ENCODE measurements around the gene SELENOK. TPM values are rescaled to one million over a fixed set of nuclear protein-coding genes. Genes with fewer than 3 reads are reported as not detected.

SELENOK gene
- total and polyA plus RNA-seq, 2 of the 13 experiments (the other 11 are each of a cell fraction or from before 2014, with no cell fraction given): 67.0 to 81.0 TPM

DNA sequence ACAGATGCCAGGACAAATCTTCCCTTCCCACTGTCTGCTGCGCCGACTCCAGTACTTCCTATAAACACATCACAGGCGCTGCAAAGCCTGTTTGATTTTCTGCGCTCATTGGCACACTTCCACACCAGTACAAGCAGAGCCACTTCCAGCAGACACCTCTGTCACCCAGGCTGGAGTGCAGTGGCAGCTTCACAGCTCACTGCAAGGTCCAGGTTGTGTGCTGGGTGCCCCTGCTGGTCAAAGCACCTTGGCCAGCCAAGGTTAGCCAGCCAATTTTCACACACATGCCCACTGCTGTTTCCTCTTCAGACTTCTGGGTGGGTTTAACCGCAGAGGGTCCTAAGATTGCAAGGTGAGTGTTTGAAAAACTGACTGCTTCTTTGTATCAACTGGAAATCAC is 50.4 kb downstream of the SELENOK start:
- Histone ChIP-seq H3K79me2 (ENCODE audit: insufficient read depth, low read length) (peaks cover 82% of the 10 kb centered on the region), H4K20me1 (ENCODE audit: insufficient read depth, low read length) (peaks cover 8% of the 10 kb centered on the region), H3K4me1 (ENCODE audit: insufficient read depth, low read length) (peaks cover 84% of the 10 kb centered on the region), H3K9me3 (ENCODE audit: low read length) (no peaks in the 10 kb centered on the region), H3K4me3 (replicated peaks in 1 of 3; ENCODE audit: insufficient read depth in 1 of 3, low read depth in 2 of 3, low read length in 3 of 3) (peak overlapping the region in 2 of 3 experiments; percentile 18 to 56; a peak in 3 of 6 replicates), H3K9ac (ENCODE audit: insufficient read depth, low read depth, low read length) (peak overlapping the region; percentile 80; the same call in 1 of the 2 replicates), H2AFZ (ENCODE audit: low read length) (no peak overlapping the region), H3K4me2 (ENCODE audit: low read depth, low read length) (peak overlapping the region; percentile 86), H3K27me3 (ENCODE audit: control insufficient read depth in 1 of 2, insufficient read depth in 2 of 2, low read length in 2 of 2) (no peaks in the 10 kb centered on the region; a peak in 1 of 5 replicates), H3K27ac (ENCODE audit: extremely low read length, insufficient read depth, low read length) (peak overlapping the region; percentile 98), H3K36me3 (replicated peaks in 1 of 2; ENCODE audit: control insufficient read depth in 1 of 2, insufficient read depth in 2 of 2, low read length in 2 of 2) (peaks cover 16 to 43% of the 10 kb centered on the region in 2 experiments)
- FAIRE-seq (peak; percentile 68), ATAC-seq (peak; percentile 8; the same call in 2 of the 3 replicates), DNase-seq (ENCODE audit: low spot score) (peak; percentile 51)
- intact Hi-C loops (cut with micrococcal nuclease; ENCODE audit: unreplicated experiment): loop anchor here (2.0 to 5.0 kb wide), 2 partner anchors 34 to 112 kb away; no protein-coding TSS in a partner anchor
- 73% methylated on average over 4 of the region's 5 CpGs for WGBS (ENCODE audit: low lambda C conversion rate)
- BruUV-seq (replicated peaks): no TSS peak
- in situ Hi-C loops (cut with HindIII; ENCODE audit: extremely low pct_ligation_motif_present, low pct_unique_long_range_greater_than_20kb): no loop called here
- ChIA-PET CTCF (ENCODE audit: low intra/inter-chr PET ratio, low total read pairs) (no interaction called here), POLR2A (interaction anchor here (0.9 to 6.5 kb wide), 7 partner anchors 10 to 50 kb away, joined by 3 to 156 read pairs (median 39); partner anchors contain the start of gene SELENOK)
- TF ChIP-seq RBFOX2 (IDR thresholded peaks at IDR 0.05; ENCODE audit: low read depth, low read length): 0 out of 2 replicates have a peak, but pooled peaks have one; percentile 15
- peak; percentile 81 for TF ChIP-seq ZNF263 (CRISPR knock-in tag; IDR thresholded peaks at IDR 0.05)
- peak; percentile 47; the same call in 1 of the 2 replicates for TF ChIP-seq RAD21 (CRISPR knock-in tag; IDR thresholded peaks at IDR 0.05)
- TF ChIP-seq HOXA3 (CRISPR knock-in tag; IDR thresholded peaks at IDR 0.05): peak; percentile 43; the same call in 1 of the 2 replicates
- TF ChIP-seq RBM22 (optimal IDR thresholded peaks at IDR 0.05; ENCODE audit: low read length): peak; percentile 42
- peak; percentile 39 for TF ChIP-seq GATAD2A (CRISPR knock-in tag; IDR thresholded peaks at IDR 0.05)
- TF ChIP-seq POLR2A (IDR thresholded peaks at IDR 0.05; ENCODE audit: insufficient read depth in 1 of 2, low read depth in 2 of 2, low read length in 2 of 2): peak in 1 of 2 experiments; percentile 37; a peak in 1 of 4 replicates
- 0 out of 2 replicates have a peak, but pooled peaks have one; percentile 23 for TF ChIP-seq ZNF274 (CRISPR knock-in tag; IDR thresholded peaks at IDR 0.05)
- TF ChIP-seq HIVEP1 (CRISPR knock-in tag; IDR thresholded peaks at IDR 0.05): 0 out of 2 replicates have a peak, but pooled peaks have one; percentile 45
- peak; percentile 74; the same call in 1 of the 2 replicates for TF ChIP-seq HNRNPL (IDR thresholded peaks at IDR 0.05; ENCODE audit: low read depth, low read length)
- TF ChIP-seq PRDM4 (CRISPR knock-in tag; IDR thresholded peaks at IDR 0.05; ENCODE audit: borderline replicate concordance): 0 out of 2 replicates have a peak, but pooled peaks have one; percentile 35
- TF ChIP-seq ADNP (CRISPR knock-in tag; IDR thresholded peaks at IDR 0.05): no peak
- 0 out of 2 replicates have a peak, but pooled peaks have one; percentile 27 for TF ChIP-seq NR0B2 (CRISPR knock-in tag; IDR thresholded peaks at IDR 0.05)
- TF ChIP-seq ZNF441 (CRISPR knock-in tag; IDR thresholded peaks at IDR 0.05; ENCODE audit: borderline replicate concordance): no peak
- peak; percentile 88 for TF ChIP-seq ZNF687 (CRISPR knock-in tag; IDR thresholded peaks at IDR 0.05)
